GM12875 (cell line): ENCODE data around the gene ALDH3A2.

Source experiments
- H3K4me3 ChIP-seq: one replicate; pipeline ENCODE4 v1.5.1; 2011; ENCODE audit warnings: low read depth, low read length, control low read depth
- TF ChIP-seq, protein P1 (sequence below): IDR thresholded peaks from 2 replicates; pipeline ENCODE4 v1.5.1; 2011; ENCODE audit warnings: low read depth, mild to moderate bottlenecking, control low read depth, inconsistent platforms, low read length, moderate library complexity, borderline replicate concordance; ENCODE audit not compliant: insufficient read depth

ALDH3A2 gene

DNA sequence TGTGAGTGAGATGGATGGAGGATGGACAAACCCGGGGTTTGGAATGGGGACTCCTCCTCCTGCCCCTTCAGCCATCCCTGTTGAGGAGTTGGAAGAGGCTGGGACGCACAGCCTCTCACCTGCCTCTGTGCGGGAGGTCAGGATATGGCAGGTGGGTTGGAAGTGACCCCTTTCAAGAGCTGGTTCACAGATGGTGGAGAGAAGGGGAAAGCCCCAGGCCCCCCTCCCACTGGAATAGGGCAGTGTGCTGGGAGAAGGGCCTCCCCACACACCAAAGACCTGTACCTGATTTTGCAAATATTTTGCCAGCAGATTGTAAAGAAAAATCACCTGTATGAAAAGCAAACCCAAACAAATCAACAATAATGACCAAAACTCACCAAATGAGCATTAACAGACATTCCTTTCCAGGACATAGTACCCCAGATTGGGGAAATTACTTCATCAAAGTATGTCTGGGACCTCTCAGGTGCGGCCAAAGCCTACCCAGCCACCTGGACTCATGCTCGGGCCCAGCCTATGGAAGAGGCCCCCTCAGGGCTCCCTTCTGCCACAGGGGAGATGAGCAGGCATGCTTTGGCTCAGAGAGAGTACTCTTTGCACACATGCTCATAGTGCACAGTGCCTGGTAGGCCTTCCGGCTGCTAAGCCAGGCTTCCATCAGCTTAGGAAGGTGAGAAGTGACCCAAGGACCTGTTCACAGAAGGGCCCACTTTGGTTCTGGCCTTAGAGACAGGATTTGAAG, 60.1 kb downstream of the ALDH3A2 start:
- no peak overlapping the region for H3K4me3 ChIP-seq

DNA sequence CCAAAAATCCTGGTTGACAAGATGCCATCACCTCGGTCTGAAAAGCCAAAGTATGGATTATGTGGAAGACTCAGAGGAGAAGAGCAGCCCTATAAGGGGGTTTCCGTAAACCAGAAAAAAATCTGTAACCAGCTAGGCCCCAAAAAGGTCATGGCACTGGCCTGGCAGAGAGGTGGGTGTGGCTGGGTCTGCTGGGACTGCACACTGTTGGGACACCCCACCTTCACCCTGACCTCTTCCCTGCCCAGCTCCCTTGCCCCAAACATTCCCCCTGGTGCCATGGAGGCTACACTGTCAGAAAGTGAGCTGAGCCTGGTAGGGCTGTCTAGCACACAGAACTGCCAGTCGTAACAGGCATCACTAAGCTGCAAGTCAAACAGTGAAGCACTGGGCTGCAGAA, 61.3 kb downstream of the ALDH3A2 start:
- TF ChIP-seq, protein P1, sequence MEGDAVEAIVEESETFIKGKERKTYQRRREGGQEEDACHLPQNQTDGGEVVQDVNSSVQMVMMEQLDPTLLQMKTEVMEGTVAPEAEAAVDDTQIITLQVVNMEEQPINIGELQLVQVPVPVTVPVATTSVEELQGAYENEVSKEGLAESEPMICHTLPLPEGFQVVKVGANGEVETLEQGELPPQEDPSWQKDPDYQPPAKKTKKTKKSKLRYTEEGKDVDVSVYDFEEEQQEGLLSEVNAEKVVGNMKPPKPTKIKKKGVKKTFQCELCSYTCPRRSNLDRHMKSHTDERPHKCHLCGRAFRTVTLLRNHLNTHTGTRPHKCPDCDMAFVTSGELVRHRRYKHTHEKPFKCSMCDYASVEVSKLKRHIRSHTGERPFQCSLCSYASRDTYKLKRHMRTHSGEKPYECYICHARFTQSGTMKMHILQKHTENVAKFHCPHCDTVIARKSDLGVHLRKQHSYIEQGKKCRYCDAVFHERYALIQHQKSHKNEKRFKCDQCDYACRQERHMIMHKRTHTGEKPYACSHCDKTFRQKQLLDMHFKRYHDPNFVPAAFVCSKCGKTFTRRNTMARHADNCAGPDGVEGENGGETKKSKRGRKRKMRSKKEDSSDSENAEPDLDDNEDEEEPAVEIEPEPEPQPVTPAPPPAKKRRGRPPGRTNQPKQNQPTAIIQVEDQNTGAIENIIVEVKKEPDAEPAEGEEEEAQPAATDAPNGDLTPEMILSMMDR, result no peak
- no peak overlapping the region for H3K4me3 ChIP-seq

More for the DNA sequence above, 60.1 kb downstream of the ALDH3A2 start:
- TF ChIP-seq, protein P1, result no peak

DNA sequence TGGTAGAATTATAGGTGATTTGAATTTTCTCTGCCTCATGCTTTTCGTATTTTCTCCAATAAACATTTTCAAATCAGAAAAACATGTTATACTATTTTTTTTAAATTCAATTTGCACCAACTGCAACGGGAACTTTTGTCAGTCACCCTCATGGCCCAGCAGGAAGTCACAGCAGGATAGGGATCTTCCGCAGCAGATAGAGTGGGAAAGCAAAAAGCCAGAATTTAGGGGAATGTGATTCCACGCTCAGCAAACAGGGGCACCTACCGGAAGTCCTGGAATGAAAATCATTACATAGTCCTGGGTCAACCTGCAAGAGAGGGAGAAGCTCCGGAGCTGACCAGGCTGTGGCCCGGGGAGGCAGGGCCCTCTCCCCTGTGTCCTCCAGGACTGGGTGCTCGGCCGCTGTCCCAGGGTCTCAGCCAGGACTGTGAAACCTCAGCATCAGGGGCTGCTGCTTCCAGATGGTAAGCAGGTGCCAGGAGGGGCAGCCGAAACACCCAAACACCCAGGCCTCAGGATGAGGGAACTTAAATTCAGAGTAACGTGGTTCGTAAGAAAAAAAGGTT, 64.0 kb downstream of the ALDH3A2 start:
- no peak overlapping the region for H3K4me3 ChIP-seq
- TF ChIP-seq, protein P1, result no peak

DNA sequence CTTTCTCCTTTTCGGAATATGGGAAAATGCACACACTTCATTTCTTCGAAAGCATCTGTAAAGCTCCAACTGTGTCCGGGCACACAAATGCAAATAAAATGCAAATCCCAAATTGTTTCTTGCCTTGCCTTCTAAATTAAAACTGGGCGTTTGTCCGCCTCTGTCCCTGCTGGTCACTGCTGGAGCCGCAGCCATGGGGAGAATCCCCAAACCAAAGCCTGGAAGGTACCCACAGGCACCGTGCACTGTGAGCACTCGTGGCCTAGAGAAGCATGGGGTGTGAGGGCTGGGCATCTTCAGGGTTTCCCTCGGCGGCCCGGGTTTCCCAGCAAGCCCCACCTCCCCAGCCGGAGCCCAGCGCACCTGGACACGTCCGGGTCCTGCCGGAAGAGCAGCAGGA, 64.9 kb downstream of the ALDH3A2 start:
- TF ChIP-seq, protein P1, result no peak

DNA sequence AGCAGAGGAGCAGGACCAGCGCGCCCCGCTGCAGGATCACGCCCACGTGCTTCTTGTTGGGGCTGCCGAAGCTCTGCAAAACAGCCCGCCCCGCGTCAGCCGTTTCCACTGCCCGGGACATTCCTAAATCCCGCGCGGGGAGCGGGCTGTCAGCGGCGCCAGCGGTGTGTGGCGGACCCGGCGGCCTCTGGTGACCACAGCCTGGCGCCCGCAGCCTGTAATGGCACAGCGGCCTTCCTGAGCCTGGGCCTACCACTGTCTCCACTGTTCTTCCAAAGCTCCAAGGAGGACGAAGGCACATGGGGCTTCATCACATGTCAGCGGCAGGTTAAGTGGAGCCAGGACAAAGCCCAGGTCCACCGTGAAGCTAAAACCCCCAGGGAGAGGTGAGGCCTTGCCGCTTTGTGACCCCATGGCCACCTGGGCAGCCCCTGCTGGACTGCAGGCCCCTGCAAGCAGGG, 65.4 kb downstream of the ALDH3A2 start:
- TF ChIP-seq, protein P1, result no peak

More for the DNA sequence above, 64.9 kb downstream of the ALDH3A2 start:
- no peak overlapping the region for H3K4me3 ChIP-seq

DNA sequence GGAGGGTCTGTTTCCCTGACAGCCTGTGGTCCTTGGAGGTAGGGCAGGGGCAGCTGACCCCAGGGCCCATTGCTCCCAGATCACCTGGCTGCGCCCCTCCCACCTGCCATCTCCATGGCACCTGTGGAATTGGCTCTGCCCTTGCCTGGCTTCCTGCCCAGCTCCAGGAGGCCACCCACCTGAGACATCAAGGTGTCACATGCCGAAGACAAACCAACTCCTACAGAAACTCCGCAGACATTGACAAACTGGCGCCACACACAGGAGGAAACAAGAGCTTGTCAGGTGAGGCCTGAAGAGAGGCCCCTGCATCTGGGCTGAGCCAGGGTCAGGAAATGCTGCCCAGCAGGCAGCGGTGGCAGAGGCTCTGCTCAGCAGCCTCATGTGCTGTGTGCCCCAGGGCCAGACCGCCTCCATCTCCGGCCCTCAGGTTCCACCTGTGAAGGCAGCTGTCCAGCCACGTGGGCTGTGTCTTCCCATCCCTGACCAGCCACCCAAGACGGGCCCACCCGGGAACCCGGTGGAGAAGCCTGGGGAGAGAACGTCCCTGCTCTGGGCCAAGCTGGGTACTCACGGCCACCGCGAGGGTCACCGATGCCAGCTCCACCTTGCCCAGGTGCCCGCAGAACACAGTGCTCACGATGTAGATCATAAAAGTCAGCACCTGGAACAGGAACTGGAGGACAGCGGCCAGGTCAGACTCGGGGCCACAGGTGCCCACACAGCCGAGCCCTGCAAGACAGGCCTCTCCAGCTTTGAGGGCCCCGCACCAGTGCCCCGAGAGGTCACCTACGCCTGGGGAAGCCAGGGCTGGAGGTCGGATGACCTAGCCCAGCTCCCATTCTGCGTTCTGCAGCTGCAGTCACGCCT, 66.2 kb downstream of the ALDH3A2 start:
- no peak overlapping the region for H3K4me3 ChIP-seq

More for the DNA sequence above, 65.4 kb downstream of the ALDH3A2 start:
- H3K4me3 ChIP-seq, result no peak overlapping the region

More for the DNA sequence above, 66.2 kb downstream of the ALDH3A2 start:
- TF ChIP-seq, protein P1, result no peak
